Neural progenitor cell (in vitro differentiated cells): ENCODE measurements around the gene RXRA. TPM values are rescaled to one million over a fixed set of nuclear protein-coding genes. Genes with fewer than 3 reads are reported as not detected.

ENCODE experiments used
- DNase-seq: peaks from one replicate; pipeline ENCODE4 v3.0.0-alpha.2; 2016; ENCODE audit warnings: low spot score
- H2AFZ ChIP-seq: fragments of 200-600 bp; sonication (generic); replicated peaks from 2 replicates; pipeline ENCODE4 v1.6.1; 2016; ENCODE audit warnings: antibody characterized with exemption
- H3F3A ChIP-seq: fragments of 200-600 bp; sonication (generic); 2 replicates; pipeline ENCODE4 v1.6.1; 2016; ENCODE audit warnings: antibody characterized with exemption, low read depth
- H3K27ac ChIP-seq: fragments of 200-600 bp; sonication (generic); 2 replicates; pipeline ENCODE4 v1.5.1; 2016; ENCODE audit warnings: mild to moderate bottlenecking
- H3K27me3 ChIP-seq: fragments of 200-600 bp; sonication (generic); 2 replicates; pipeline ENCODE4 v1.6.1; 2016; ENCODE audit warnings: mild to moderate bottlenecking, moderate library complexity
- H3K36me3 ChIP-seq: fragments of 200-600 bp; sonication (generic); 2 replicates; pipeline ENCODE4 v1.5.1; 2016
- H3K4me1 ChIP-seq: fragments of 200-600 bp; sonication (generic); 2 replicates; pipeline ENCODE4 v1.6.1; 2016; ENCODE audit warnings: mixed run types
- H3K4me2 ChIP-seq: fragments of 200-600 bp; sonication (generic); 2 replicates; pipeline ENCODE4 v1.6.1; 2016
- H3K4me3 ChIP-seq: fragments of 200-600 bp; sonication (generic); 2 replicates; pipeline ENCODE4 v1.5.1; 2016
- H3K79me2 ChIP-seq: fragments of 200-600 bp; sonication (generic); 2 replicates; pipeline ENCODE4 v1.6.1; 2016; ENCODE audit warnings: low read depth
- H3K9ac ChIP-seq: fragments of 200-600 bp; sonication (generic); 2 replicates; pipeline ENCODE4 v1.6.1; 2016
- H3K9me3 ChIP-seq: fragments of 200-600 bp; sonication (generic); 2 replicates; pipeline ENCODE4 v1.5.1; 2016; ENCODE audit warnings: low read depth
- H4K20me1 ChIP-seq: fragments of 200-600 bp; sonication (generic); 2 replicates; pipeline ENCODE4 v1.6.1; 2016; ENCODE audit warnings: low read depth
- H3K27ac Mint-ChIP-seq: 3 replicates; pipeline ENCODE4 v1.8.0; 2021; ENCODE audit warnings: mixed read lengths
- H3K27me3 Mint-ChIP-seq: 2 replicates; pipeline ENCODE4 v1.8.0; 2022; ENCODE audit warnings: low read depth, mild to moderate bottlenecking, inconsistent platforms, moderate library complexity, mixed read lengths; ENCODE audit not compliant: insufficient read depth
- H3K36me3 Mint-ChIP-seq: 3 replicates; pipeline ENCODE4 v1.8.0; 2021; ENCODE audit warnings: mixed read lengths
- H3K4me1 Mint-ChIP-seq: 3 replicates; pipeline ENCODE4 v1.8.0; 2021; ENCODE audit warnings: mixed read lengths
- H3K4me3 Mint-ChIP-seq: 3 replicates; pipeline ENCODE4 v1.8.0; 2021; ENCODE audit warnings: mild to moderate bottlenecking, moderate library complexity, mixed read lengths
- H3K9me3 Mint-ChIP-seq: 3 replicates; pipeline ENCODE4 v1.8.0; 2020; ENCODE audit warnings: mixed read lengths
- EZH2 ChIP-seq: fragments of 200-600 bp; sonication (generic); IDR thresholded peaks from 2 replicates; pipeline ENCODE4 v1.6.1; 2017; ENCODE audit warnings: antibody characterized with exemption, mild to moderate bottlenecking, moderate library complexity
- EZH2phosphoT487 ChIP-seq: fragments of 200-600 bp; sonication (generic); IDR thresholded peaks from 2 replicates; pipeline ENCODE4 v1.6.1; 2017; ENCODE audit warnings: antibody characterized with exemption
- total RNA-seq: library from RNA; depleted of rRNA; stranded (reverse); fragments of >200 nt; gene quantifications from 2 replicates; pipeline ENCODE4 v1.2.3, GENCODE V29; 2015; ENCODE audit warnings: low replicate concordance
- TF ChIP-seq, protein P1 (sequence below): fragments of 200-600 bp; sonication (generic); IDR thresholded peaks from 2 replicates; pipeline ENCODE4 v1.5.1; 2017; ENCODE audit warnings: antibody characterized with exemption, mild to moderate bottlenecking

Gene RXRA
- total RNA-seq, 1 donor from 2014 or later: 11.6 TPM

DNA sequence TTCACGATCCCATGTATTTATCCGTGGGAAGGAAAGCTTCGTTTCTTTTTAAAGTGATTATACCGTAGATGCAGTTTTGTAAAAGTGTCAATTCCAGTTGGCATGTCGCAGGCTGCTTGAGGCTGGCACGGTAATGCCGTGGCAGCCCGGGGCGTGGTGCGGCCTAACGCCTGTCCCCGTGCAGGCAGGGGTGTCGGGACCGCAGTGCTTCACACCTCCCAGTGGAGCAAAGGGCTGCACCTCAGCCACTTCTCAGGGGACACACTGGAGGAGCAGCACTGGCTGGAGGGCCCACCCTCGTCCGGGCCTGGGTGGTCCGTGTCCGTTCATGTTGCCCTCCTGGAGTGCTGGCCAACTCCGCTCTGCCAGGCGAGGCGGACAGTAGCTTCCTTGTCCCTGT, 103.2 kb downstream of the RXRA start:
- Histone ChIP-seq H3K4me3 (no peak overlapping the region), H3K79me2 (no peaks in the 10 kb centered on the region), H3K27ac (no peak overlapping the region), H3K27me3 (no peaks in the 10 kb centered on the region), H3F3A (no peaks in the 10 kb centered on the region), H3K9ac (no peak overlapping the region), H4K20me1 (peaks cover 15% of the 10 kb centered on the region), H3K4me1 (peaks cover 1% of the 10 kb centered on the region), H2AFZ (no peak overlapping the region), H3K36me3 (no peaks in the 10 kb centered on the region), H3K9me3 (no peaks in the 10 kb centered on the region), H3K4me2 (no peak overlapping the region)
- Mint-ChIP-seq H3K27ac (no peak overlapping the region), H3K9me3 (no peaks in the 10 kb centered on the region), H3K36me3 (no peaks in the 10 kb centered on the region), H3K4me3 (no peak overlapping the region), H3K27me3 (peaks cover 2% of the 10 kb centered on the region), H3K4me1 (peaks cover 2% of the 10 kb centered on the region)
- TF ChIP-seq EZH2 (no peak), EZH2phosphoT487 (no peak)
- TF ChIP-seq, protein P1, sequence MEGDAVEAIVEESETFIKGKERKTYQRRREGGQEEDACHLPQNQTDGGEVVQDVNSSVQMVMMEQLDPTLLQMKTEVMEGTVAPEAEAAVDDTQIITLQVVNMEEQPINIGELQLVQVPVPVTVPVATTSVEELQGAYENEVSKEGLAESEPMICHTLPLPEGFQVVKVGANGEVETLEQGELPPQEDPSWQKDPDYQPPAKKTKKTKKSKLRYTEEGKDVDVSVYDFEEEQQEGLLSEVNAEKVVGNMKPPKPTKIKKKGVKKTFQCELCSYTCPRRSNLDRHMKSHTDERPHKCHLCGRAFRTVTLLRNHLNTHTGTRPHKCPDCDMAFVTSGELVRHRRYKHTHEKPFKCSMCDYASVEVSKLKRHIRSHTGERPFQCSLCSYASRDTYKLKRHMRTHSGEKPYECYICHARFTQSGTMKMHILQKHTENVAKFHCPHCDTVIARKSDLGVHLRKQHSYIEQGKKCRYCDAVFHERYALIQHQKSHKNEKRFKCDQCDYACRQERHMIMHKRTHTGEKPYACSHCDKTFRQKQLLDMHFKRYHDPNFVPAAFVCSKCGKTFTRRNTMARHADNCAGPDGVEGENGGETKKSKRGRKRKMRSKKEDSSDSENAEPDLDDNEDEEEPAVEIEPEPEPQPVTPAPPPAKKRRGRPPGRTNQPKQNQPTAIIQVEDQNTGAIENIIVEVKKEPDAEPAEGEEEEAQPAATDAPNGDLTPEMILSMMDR: no peak
- DNase-seq: no peak

DNA sequence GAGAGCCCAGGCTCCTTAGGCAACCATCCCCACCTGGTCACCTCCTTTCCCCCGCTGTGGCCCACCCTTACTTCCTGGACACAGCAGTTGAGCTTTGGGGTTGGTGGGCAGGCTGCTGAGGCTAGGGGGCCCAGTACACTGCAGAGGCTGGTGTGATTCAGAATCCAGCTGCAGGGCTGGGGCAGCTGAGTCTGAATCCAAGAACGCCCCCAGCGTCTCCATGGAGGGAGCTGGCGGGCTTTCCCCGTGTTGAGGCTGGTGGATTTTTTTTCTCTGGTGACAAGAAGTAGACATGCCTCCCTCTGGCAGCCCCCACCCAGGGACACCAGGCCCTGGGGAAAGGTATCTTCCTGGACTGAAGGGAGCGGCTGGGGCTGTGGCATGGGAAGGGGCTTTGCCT, 104.8 kb downstream of the RXRA start:
- no peak for DNase-seq
- Mint-ChIP-seq H3K36me3 (peaks cover 2% of the 10 kb centered on the region), H3K27me3 (peaks cover 2% of the 10 kb centered on the region), H3K4me3 (no peak overlapping the region), H3K4me1 (peaks cover 14% of the 10 kb centered on the region), H3K27ac (no peak overlapping the region), H3K9me3 (no peaks in the 10 kb centered on the region)
- H4K20me1 ChIP-seq: peaks cover 6% of the 10 kb centered on the region
- peaks cover 7% of the 10 kb centered on the region for H3K4me1 ChIP-seq
- no peak for TF ChIP-seq EZH2phosphoT487
- no peaks in the 10 kb centered on the region for H3K79me2 ChIP-seq
- H3K27ac ChIP-seq: no peak overlapping the region
- H3K9me3 ChIP-seq: no peaks in the 10 kb centered on the region
- no peaks in the 10 kb centered on the region for H3K36me3 ChIP-seq
- H3K4me2 ChIP-seq: no peak overlapping the region
- no peaks in the 10 kb centered on the region for H3F3A ChIP-seq
- H3K4me3 ChIP-seq: no peak overlapping the region
- no peaks in the 10 kb centered on the region for H3K27me3 ChIP-seq
- H2AFZ ChIP-seq: no peak overlapping the region
- no peak overlapping the region for H3K9ac ChIP-seq

- Histone ChIP-seq H3K27me3 (no peaks in the 10 kb centered on the region), H3K79me2 (no peaks in the 10 kb centered on the region), H3K36me3 (no peaks in the 10 kb centered on the region), H4K20me1 (peaks cover 4% of the 10 kb centered on the region), H3K9ac (no peak overlapping the region), H3K4me3 (no peak overlapping the region), H2AFZ (no peak overlapping the region), H3K4me1 (peaks cover 7% of the 10 kb centered on the region), H3K27ac (no peak overlapping the region), H3K4me2 (no peak overlapping the region), H3K9me3 (no peaks in the 10 kb centered on the region), H3F3A (no peaks in the 10 kb centered on the region)
- Mint-ChIP-seq H3K36me3 (peaks cover 5% of the 10 kb centered on the region), H3K4me1 (peaks cover 19% of the 10 kb centered on the region), H3K27ac (peak overlapping the region; percentile 21), H3K4me3 (no peak overlapping the region), H3K9me3 (no peaks in the 10 kb centered on the region), H3K27me3 (peaks cover 2% of the 10 kb centered on the region)
- no peak for TF ChIP-seq EZH2phosphoT487
- TF ChIP-seq, protein P1: no peak
- no peak for TF ChIP-seq EZH2
- no peak for DNase-seq
Observed at GRCh38 chr9:134431626-134432025, 105.4 kb downstream of the RXRA start.

GRCh38 chr9:134432471-134432870, 106.2 kb downstream of the RXRA start:
- Histone ChIP-seq H4K20me1 (peaks cover 7% of the 10 kb centered on the region), H3K9ac (no peak overlapping the region)
- TF ChIP-seq, protein P1: no peak
- TF ChIP-seq EZH2 (no peak), EZH2phosphoT487 (no peak)

More at GRCh38 chr9:134432471-134432870, 106.2 kb downstream of the RXRA start:
- H3K9me3 ChIP-seq: no peaks in the 10 kb centered on the region
- H3K79me2 ChIP-seq: no peaks in the 10 kb centered on the region
- no peaks in the 10 kb centered on the region for H3K27me3 ChIP-seq
- Mint-ChIP-seq H3K27ac (no peak overlapping the region), H3K9me3 (no peaks in the 10 kb centered on the region), H3K36me3 (peaks cover 6% of the 10 kb centered on the region), H3K27me3 (peaks cover 2% of the 10 kb centered on the region), H3K4me1 (peaks cover 26% of the 10 kb centered on the region), H3K4me3 (no peak overlapping the region)
- H3K27ac ChIP-seq: no peak overlapping the region
- peaks cover 9% of the 10 kb centered on the region for H3K4me1 ChIP-seq
- no peaks in the 10 kb centered on the region for H3K36me3 ChIP-seq
- no peak overlapping the region for H3K4me3 ChIP-seq
- H3F3A ChIP-seq: no peaks in the 10 kb centered on the region
- no peak overlapping the region for H2AFZ ChIP-seq
- DNase-seq: no peak
- no peak overlapping the region for H3K4me2 ChIP-seq
